HAP-1 (cell line): ENCODE data around the gene FAM107B.

ENCODE experiments used
- DNase-seq, 2 experiments: peaks; one replicate each; pipeline ENCODE4 v3.0.0-alpha.2; 2016 to 2020; ENCODE audit warnings: low spot score in 2 of 2
- H3K27me3 ChIP-seq: fragments of 250-450 bp; sonication (Bioruptor Pico); 2 replicates; pipeline ENCODE4 v1.5.1; 2020; ENCODE audit warnings: low read depth, mild to moderate bottlenecking, moderate library complexity
- H3K36me3 ChIP-seq: fragments of 250-450 bp; sonication (Bioruptor Pico); replicated peaks from 2 replicates; pipeline ENCODE4 v1.5.1; 2020; ENCODE audit warnings: mild to moderate bottlenecking
- H3K4me1 ChIP-seq: fragments of 250-450 bp; sonication (Bioruptor Pico); 2 replicates; pipeline ENCODE4 v1.5.1; 2020; ENCODE audit warnings: mild to moderate bottlenecking
- H3K4me3 ChIP-seq: fragments of 250-450 bp; sonication (Bioruptor Pico); 2 replicates; pipeline ENCODE4 v1.5.1; 2020; ENCODE audit warnings: mild to moderate bottlenecking, moderate library complexity
- H3K9me3 ChIP-seq: fragments of 250-450 bp; sonication (Bioruptor Pico); 2 replicates; pipeline ENCODE4 v1.5.1; 2020; ENCODE audit warnings: mild to moderate bottlenecking, moderate library complexity
- in situ Hi-C: fragments of 300-500 bp; cut with MboI; formaldehyde crosslinking; loops from 3 replicates; pipeline ENCODE4 v1.14.3; 2020; ENCODE audit warnings: low sequenced_read_pairs, inconsistent platforms, mixed read lengths

FAM107B gene

GRCh38 chr10:14485986-14486385 is 288.7 kb downstream of the FAM107B start:
- no peak overlapping the region for H3K4me3 ChIP-seq
- peaks cover 22% of the 10 kb centered on the region for H3K27me3 ChIP-seq
- no peak for DNase-seq
- H3K9me3 ChIP-seq: no peaks in the 10 kb centered on the region
- peaks cover 3% of the 10 kb centered on the region for H3K4me1 ChIP-seq
- no peaks in the 10 kb centered on the region for H3K36me3 ChIP-seq
- in situ Hi-C loops: no loop called here

- Histone ChIP-seq H3K4me3 (no peak overlapping the region), H3K9me3 (no peaks in the 10 kb centered on the region), H3K36me3 (no peaks in the 10 kb centered on the region), H3K4me1 (peaks cover 3% of the 10 kb centered on the region), H3K27me3 (peaks cover 9% of the 10 kb centered on the region)
- no peak for DNase-seq
- in situ Hi-C loops: no loop called here
Observed at GRCh38 chr10:14483417-14483816, 291.3 kb downstream of the FAM107B start.

DNA sequence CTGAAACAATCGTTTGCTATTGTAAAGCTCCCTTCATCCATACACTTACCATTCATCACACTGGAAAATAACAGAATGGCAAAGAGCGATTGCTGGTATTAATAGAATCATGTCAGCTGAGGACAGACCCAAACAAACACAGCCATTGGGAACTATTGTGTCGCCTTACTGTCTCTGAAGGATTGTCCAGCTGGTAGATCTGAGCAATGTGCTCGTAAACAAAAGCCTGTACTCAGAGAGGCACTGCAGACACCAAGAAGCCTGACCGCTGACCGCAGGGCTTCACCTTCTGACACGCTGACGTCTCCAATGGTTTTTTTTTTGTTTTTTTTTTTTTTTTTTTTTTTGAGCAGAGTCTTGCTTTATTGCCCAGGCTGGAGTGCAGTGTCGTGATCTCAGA is 292.9 kb downstream of the FAM107B start:
- in situ Hi-C loops: no loop called here
- no peak for DNase-seq
- no peaks in the 10 kb centered on the region for H3K4me1 ChIP-seq
- no peaks in the 10 kb centered on the region for H3K36me3 ChIP-seq
- H3K9me3 ChIP-seq: no peaks in the 10 kb centered on the region
- H3K27me3 ChIP-seq: peaks cover 15% of the 10 kb centered on the region
- H3K4me3 ChIP-seq: no peak overlapping the region

DNA sequence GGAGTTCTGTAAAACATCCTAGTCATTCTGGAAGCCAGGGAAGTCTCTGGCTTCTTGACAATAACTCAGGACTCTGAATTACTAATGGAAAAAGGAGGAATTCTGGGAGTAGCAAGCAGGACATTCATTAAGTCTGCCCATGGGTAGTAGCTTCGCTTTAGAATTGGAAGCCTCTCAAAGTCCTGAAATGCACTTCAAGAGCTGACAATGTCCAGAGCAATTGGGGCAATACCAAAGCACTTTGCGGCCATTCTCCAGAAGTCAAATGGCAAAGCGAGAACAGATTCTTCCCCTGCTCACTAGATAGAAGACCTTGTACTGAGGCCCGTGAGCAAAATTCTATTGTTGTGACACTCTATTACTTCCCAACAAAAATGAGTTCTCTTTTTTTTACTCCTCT is 293.7 kb downstream of the FAM107B start:
- Histone ChIP-seq H3K36me3 (no peaks in the 10 kb centered on the region), H3K9me3 (no peaks in the 10 kb centered on the region), H3K27me3 (peaks cover 22% of the 10 kb centered on the region), H3K4me3 (no peak overlapping the region), H3K4me1 (no peaks in the 10 kb centered on the region)
- no peak for DNase-seq
- in situ Hi-C loops: no loop called here

DNA sequence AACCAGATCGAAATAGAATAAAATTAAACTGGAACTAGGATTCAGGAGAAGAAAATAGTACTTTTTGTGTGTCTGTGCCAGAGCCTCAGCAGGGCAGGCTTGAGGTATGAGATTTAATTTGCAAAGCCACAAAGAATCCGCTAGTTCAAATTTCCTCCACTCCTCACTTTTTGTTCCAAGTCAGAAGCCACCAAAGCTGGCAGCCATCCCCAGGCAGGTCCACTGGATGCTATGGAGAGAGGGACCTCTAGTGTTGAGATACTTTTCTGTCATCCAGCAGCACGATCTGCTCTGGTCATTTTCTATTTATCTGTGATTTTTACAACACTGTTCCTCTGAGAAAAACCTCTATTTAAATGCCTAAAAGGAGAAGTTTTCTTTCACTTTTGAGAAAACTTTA is 296.1 kb downstream of the FAM107B start:
- peaks cover 31% of the 10 kb centered on the region for H3K27me3 ChIP-seq

DNA sequence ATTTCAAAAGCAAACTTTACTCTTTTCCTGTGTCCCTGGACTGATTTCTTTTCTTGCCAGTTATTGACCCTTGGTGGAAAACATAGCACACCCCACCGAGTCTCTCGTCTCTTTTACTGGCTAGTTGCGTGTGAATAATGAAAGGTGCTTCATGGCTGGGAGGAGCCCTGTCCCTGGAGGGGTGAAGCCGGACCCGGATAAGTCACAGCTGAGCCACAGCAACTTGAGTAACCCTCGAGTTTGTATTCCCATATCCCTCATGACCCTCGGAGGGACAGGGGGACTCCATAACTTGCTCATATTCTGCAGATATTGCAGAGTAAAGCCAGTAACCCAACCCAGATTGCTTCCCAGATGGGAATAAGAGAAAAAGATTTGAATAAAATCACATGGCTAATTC is 296.5 kb downstream of the FAM107B start:
- Histone ChIP-seq H3K36me3 (no peaks in the 10 kb centered on the region), H3K4me1 (no peaks in the 10 kb centered on the region), H3K27me3 (peaks cover 32% of the 10 kb centered on the region), H3K9me3 (no peaks in the 10 kb centered on the region), H3K4me3 (no peak overlapping the region)
- no peak for DNase-seq
- in situ Hi-C loops: loop anchor here (10.0 kb wide), 1 partner anchor 283 kb away; no protein-coding TSS in a partner anchor

More for the DNA sequence above, 296.1 kb downstream of the FAM107B start:
- in situ Hi-C loops: loop anchor here (10.0 kb wide), 1 partner anchor 284 kb away; no protein-coding TSS in a partner anchor
- no peaks in the 10 kb centered on the region for H3K36me3 ChIP-seq
- DNase-seq: peak; percentile 39 to 61
- no peaks in the 10 kb centered on the region for H3K9me3 ChIP-seq
- no peak overlapping the region for H3K4me3 ChIP-seq
- H3K4me1 ChIP-seq: no peaks in the 10 kb centered on the region

- Histone ChIP-seq H3K36me3 (no peaks in the 10 kb centered on the region), H3K4me3 (no peak overlapping the region), H3K4me1 (no peaks in the 10 kb centered on the region), H3K9me3 (no peaks in the 10 kb centered on the region), H3K27me3 (peaks cover 35% of the 10 kb centered on the region)
- in situ Hi-C loops: loop anchor here (10.0 kb wide), 1 partner anchor 283 kb away; no protein-coding TSS in a partner anchor
- no peak for DNase-seq
Observed at GRCh38 chr10:14477408-14477710, 297.3 kb downstream of the FAM107B start.

- H3K4me1 ChIP-seq: no peaks in the 10 kb centered on the region
- peaks cover 35% of the 10 kb centered on the region for H3K27me3 ChIP-seq
- no peak for DNase-seq
- no peaks in the 10 kb centered on the region for H3K36me3 ChIP-seq
- H3K4me3 ChIP-seq: no peak overlapping the region
- in situ Hi-C loops: loop anchor here (10.0 kb wide), 1 partner anchor 282 kb away; no protein-coding TSS in a partner anchor
- no peaks in the 10 kb centered on the region for H3K9me3 ChIP-seq
Observed at GRCh38 chr10:14476641-14477407, 297.9 kb downstream of the FAM107B start.

GRCh38 chr10:14476006-14476405 is 298.7 kb downstream of the FAM107B start:
- H3K27me3 ChIP-seq: peaks cover 35% of the 10 kb centered on the region
- DNase-seq: no peak
- H3K4me3 ChIP-seq: no peak overlapping the region
- no peaks in the 10 kb centered on the region for H3K36me3 ChIP-seq
- in situ Hi-C loops: loop anchor here (10.0 kb wide), 1 partner anchor 281 kb away; no protein-coding TSS in a partner anchor
- no peaks in the 10 kb centered on the region for H3K9me3 ChIP-seq
- no peaks in the 10 kb centered on the region for H3K4me1 ChIP-seq

DNA sequence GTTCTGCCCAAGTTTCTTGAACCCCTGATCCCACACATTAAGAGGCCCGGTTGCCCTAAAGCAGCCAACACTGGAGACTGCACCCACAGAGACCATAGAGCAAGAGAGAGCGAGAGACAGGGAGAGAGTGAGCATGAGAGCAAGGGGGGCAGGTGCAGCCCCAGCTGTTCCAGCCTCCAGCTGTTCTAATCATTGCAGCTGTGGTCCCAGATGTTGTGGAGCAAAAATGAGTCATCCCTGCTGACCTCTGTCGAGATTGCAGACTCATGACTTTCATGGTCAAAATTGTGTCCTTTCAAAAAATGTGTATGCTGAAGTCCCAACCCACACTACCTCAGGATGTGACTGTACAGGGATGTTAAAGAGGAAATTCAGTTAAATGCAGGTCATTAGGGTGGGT is 300.0 kb downstream of the FAM107B start:
- in situ Hi-C loops: loop anchor here (10.0 kb wide), 1 partner anchor 280 kb away; no protein-coding TSS in a partner anchor

DNA sequence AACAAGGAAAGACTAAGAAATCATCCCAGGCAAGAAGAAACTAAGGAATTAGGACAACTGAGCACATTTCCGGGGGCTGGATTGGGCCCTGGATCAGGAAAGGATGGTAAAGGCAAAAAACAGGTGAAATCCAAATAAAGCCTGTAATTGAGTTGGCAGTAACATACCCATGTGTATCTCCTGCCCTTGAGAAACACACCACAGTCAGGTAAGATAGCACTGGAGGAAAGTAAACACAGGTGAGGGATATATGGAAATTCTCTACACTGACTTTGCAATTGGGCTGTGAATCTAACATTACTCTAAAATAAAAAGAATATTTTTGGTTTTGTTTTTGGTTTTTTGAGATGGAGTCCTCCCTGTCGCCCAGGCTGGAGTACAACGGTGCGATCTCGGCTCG is 303.8 kb downstream of the FAM107B start:
- H3K4me3 ChIP-seq: no peak overlapping the region
- no peaks in the 10 kb centered on the region for H3K36me3 ChIP-seq
- no peaks in the 10 kb centered on the region for H3K9me3 ChIP-seq
- no peak for DNase-seq
- in situ Hi-C loops: loop anchor here (10.0 kb wide), 1 partner anchor 276 kb away; no protein-coding TSS in a partner anchor
- H3K27me3 ChIP-seq: peaks cover 16% of the 10 kb centered on the region
- H3K4me1 ChIP-seq: no peaks in the 10 kb centered on the region

More for the DNA sequence above, 300.0 kb downstream of the FAM107B start:
- H3K9me3 ChIP-seq: no peaks in the 10 kb centered on the region
- H3K4me1 ChIP-seq: no peaks in the 10 kb centered on the region
- no peak for DNase-seq
- no peak overlapping the region for H3K4me3 ChIP-seq
- no peaks in the 10 kb centered on the region for H3K36me3 ChIP-seq
- peaks cover 35% of the 10 kb centered on the region for H3K27me3 ChIP-seq

DNA sequence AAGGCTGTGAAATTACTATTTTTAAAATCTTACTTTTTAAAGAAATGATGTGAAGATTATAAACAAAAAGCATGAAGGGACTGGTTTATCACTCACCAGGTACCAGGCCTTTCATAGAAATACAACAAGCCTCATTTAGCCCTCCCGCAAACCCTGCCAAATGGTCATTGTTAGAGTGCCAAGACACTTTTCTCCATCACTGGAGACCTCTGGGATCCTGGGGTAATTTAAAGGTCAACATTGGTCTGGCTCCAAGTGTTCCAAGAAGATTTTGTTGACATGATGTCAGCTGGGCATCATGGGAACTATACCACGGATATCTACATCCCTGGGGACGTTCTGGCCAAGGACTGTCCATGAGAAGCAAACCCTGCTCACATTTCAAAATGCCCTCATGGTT is 306.0 kb downstream of the FAM107B start:
- Histone ChIP-seq H3K27me3 (peaks cover 4% of the 10 kb centered on the region; the same call in 1 of the 2 replicates), H3K36me3 (no peaks in the 10 kb centered on the region), H3K4me3 (no peak overlapping the region), H3K4me1 (no peaks in the 10 kb centered on the region), H3K9me3 (no peaks in the 10 kb centered on the region)
- in situ Hi-C loops: no loop called here
- DNase-seq: no peak
